Measurements from ENCODE around the gene THSD4.
A peak's percentile ranks its signal among the peaks of the same experiment; 100 is the strongest.

Gene THSD4

DNA sequence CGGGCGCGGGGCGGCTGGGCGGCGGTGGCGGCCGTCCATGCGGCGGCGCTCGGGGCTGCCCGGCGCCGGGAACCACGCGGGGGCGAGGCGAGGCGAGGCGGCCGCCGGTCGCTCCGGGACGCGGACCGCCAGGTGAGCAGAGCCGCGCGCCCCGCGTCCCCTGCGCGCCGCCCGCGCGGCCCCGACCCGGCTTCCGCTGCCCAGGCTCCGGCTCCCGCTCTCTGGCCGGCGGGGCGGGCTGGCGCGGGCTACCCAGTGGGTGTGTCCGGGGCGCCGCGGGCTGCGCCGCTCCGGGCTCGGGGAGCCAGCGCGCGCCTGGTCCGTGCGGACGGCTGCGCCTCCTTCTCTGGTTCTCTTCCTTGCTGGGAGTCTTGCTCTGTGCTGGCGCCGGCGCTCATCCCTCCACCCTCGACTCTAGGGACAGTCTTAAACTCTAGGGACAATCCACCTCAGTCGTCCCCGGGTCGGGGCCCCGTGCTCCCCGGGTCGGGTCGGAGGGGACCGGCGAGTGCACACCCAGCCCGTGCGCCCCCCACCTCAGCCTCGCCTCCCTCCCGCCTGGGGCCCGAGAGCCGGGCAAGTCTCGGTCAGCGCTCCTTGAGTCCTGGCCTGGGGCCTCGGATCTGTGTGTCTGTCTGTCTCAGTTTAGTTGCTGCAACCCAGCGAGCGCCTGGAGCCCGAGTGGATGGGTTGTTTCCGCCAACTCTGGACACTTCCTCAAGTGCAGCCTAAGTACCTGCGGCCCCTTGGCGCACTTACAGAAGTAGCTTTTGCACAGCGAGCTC, 488 bp downstream of the THSD4 start:
- Histone ChIP-seq H3K9me3 (replicated peaks; ENCODE audit: insufficient read depth, low read length) (no peaks in the 10 kb centered on the region), H2AFZ (ENCODE audit: low read length) (peak overlapping the region; percentile 59), H3K4me1 (ENCODE audit: low read length) (peaks cover 5% of the 10 kb centered on the region; the same call in 1 of the 2 replicates), H4K20me1 (ENCODE audit: insufficient read depth, low read length) (no peaks in the 10 kb centered on the region), H3K4me2 (ENCODE audit: low read depth, low read length) (peak overlapping the region; percentile 93), H3K9ac (ENCODE audit: low read length) (peak overlapping the region; percentile 42; the same call in 1 of the 2 replicates), H3K4me3 (ENCODE audit: low read length) (peak overlapping the region; percentile 69), H3K9me2 (replicated peaks; ENCODE audit: insufficient read depth, low read length) (no peaks in the 10 kb centered on the region), H3K36me3 (replicated peaks; ENCODE audit: insufficient read depth, low read length) (no peaks in the 10 kb centered on the region), H3K27me3 (replicated peaks; ENCODE audit: insufficient read depth, low read length) (0 out of 2 replicates have a peak, but pooled peaks cover 4% of the 10 kb centered on the region), H3F3A (ENCODE audit: insufficient read depth, low read length) (no peaks in the 10 kb centered on the region), H3K79me2 (ENCODE audit: low read length) (no peaks in the 10 kb centered on the region), H3K27ac (ENCODE audit: low read length) (no peak overlapping the region)
- TF ChIP-seq EZH2 (optimal IDR thresholded peaks at IDR 0.05; ENCODE audit: low read depth, low read length) (no peak), EZH2phosphoT487 (IDR thresholded peaks at IDR 0.05; ENCODE audit: low read length) (no peak)
- TF ChIP-seq, protein P1, sequence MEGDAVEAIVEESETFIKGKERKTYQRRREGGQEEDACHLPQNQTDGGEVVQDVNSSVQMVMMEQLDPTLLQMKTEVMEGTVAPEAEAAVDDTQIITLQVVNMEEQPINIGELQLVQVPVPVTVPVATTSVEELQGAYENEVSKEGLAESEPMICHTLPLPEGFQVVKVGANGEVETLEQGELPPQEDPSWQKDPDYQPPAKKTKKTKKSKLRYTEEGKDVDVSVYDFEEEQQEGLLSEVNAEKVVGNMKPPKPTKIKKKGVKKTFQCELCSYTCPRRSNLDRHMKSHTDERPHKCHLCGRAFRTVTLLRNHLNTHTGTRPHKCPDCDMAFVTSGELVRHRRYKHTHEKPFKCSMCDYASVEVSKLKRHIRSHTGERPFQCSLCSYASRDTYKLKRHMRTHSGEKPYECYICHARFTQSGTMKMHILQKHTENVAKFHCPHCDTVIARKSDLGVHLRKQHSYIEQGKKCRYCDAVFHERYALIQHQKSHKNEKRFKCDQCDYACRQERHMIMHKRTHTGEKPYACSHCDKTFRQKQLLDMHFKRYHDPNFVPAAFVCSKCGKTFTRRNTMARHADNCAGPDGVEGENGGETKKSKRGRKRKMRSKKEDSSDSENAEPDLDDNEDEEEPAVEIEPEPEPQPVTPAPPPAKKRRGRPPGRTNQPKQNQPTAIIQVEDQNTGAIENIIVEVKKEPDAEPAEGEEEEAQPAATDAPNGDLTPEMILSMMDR (IDR thresholded peaks at IDR 0.05; ENCODE audit: low read length), result no peak
- peak; percentile 60 for DNase-seq

DNA sequence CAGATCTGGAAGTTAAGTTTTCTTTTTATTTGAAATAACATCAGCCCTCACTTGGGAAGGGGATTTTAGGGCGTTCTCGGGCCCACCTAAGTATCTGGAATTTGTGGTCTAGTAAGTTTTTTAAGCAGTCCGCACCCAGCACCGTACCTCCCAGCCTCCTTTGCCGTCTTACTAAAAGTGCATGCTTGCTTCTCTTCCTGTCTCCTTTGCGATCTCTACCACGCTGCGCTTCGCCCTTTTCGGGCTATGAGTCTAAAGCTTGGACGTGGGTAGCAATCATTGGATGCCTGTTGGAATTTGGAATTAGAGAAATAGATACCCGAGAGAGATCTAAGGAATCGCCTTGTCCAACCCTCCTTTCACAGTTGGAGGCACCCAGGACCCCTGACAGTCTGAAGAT, 1.1 kb downstream of the THSD4 start:
- Histone ChIP-seq H3K9me2 (replicated peaks; ENCODE audit: insufficient read depth, low read length) (no peaks in the 10 kb centered on the region), H3K79me2 (ENCODE audit: low read length) (no peaks in the 10 kb centered on the region), H3K9ac (ENCODE audit: low read length) (no peak overlapping the region), H3K4me2 (ENCODE audit: low read depth, low read length) (peak overlapping the region; percentile 93), H3K4me1 (ENCODE audit: low read length) (peaks cover 5% of the 10 kb centered on the region; the same call in 1 of the 2 replicates), H2AFZ (ENCODE audit: low read length) (peak overlapping the region; percentile 59), H3K9me3 (replicated peaks; ENCODE audit: insufficient read depth, low read length) (no peaks in the 10 kb centered on the region), H3F3A (ENCODE audit: insufficient read depth, low read length) (no peaks in the 10 kb centered on the region), H3K36me3 (replicated peaks; ENCODE audit: insufficient read depth, low read length) (no peaks in the 10 kb centered on the region), H3K27me3 (replicated peaks; ENCODE audit: insufficient read depth, low read length) (0 out of 2 replicates have a peak, but pooled peaks cover 4% of the 10 kb centered on the region), H3K27ac (ENCODE audit: low read length) (no peak overlapping the region), H4K20me1 (ENCODE audit: insufficient read depth, low read length) (no peaks in the 10 kb centered on the region), H3K4me3 (ENCODE audit: low read length) (peak overlapping the region; percentile 69; the same call in 1 of the 2 replicates)
- no peak for TF ChIP-seq EZH2 (optimal IDR thresholded peaks at IDR 0.05; ENCODE audit: low read depth, low read length)
- no peak for TF ChIP-seq EZH2phosphoT487 (IDR thresholded peaks at IDR 0.05; ENCODE audit: low read length)
- TF ChIP-seq, protein P1 (IDR thresholded peaks at IDR 0.05; ENCODE audit: low read length), result no peak
- no peak for DNase-seq

DNA sequence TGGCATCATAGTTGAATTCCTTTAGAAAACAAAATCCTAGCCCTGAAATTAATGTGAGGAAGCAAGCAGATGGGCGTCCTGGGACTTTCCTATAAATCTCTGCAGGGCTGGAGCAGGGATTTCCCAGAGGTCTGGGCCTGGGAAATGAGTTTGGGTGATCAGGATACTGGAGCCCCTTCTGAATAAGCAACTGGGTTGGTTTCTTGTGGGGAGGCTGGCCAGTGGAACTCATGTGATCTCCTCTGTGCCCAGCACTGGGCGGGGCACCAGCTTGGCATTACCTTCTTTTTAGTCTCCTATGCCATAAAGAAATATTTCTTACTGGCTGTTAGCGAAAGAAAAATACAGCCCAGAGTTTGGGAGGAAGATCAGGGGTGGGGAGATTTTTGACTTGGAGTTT, 1.7 kb downstream of the THSD4 start:
- Histone ChIP-seq H3K27me3 (replicated peaks; ENCODE audit: insufficient read depth, low read length) (0 out of 2 replicates have a peak, but pooled peaks cover 4% of the 10 kb centered on the region), H2AFZ (ENCODE audit: low read length) (no peak overlapping the region), H3F3A (ENCODE audit: insufficient read depth, low read length) (no peaks in the 10 kb centered on the region), H3K9ac (ENCODE audit: low read length) (no peak overlapping the region), H3K9me3 (replicated peaks; ENCODE audit: insufficient read depth, low read length) (no peaks in the 10 kb centered on the region), H3K4me2 (ENCODE audit: low read depth, low read length) (no peak overlapping the region), H3K4me1 (ENCODE audit: low read length) (peaks cover 5% of the 10 kb centered on the region; the same call in 1 of the 2 replicates), H3K27ac (ENCODE audit: low read length) (no peak overlapping the region), H3K9me2 (replicated peaks; ENCODE audit: insufficient read depth, low read length) (no peaks in the 10 kb centered on the region), H3K36me3 (replicated peaks; ENCODE audit: insufficient read depth, low read length) (no peaks in the 10 kb centered on the region), H4K20me1 (ENCODE audit: insufficient read depth, low read length) (no peaks in the 10 kb centered on the region), H3K4me3 (ENCODE audit: low read length) (no peak overlapping the region), H3K79me2 (ENCODE audit: low read length) (no peaks in the 10 kb centered on the region)
- no peak for TF ChIP-seq EZH2phosphoT487 (IDR thresholded peaks at IDR 0.05; ENCODE audit: low read length)
- TF ChIP-seq EZH2 (optimal IDR thresholded peaks at IDR 0.05; ENCODE audit: low read depth, low read length), result no peak
- TF ChIP-seq, protein P1 (IDR thresholded peaks at IDR 0.05; ENCODE audit: low read length), result no peak
- DNase-seq, result no peak

Measured in MM.1S (cell line).